ENCODE results near the gene FAM184B. TPM values are rescaled to one million over a fixed set of nuclear protein-coding genes. Genes with fewer than 3 reads are reported as not detected.

Gene FAM184B
- total RNA-seq, 1 experiment from 2014 or later: 0.07 TPM

- H3K9me3 ChIP-seq (ENCODE audit: control insufficient read depth in 1 of 2, insufficient read depth in 1 of 2, low read depth in 1 of 2, low read length in 2 of 2): no peaks in the 10 kb centered on the region
- BruUV-seq (replicated peaks): no TSS peak
- ATAC-seq (no peak), DNase-seq (ENCODE audit: low read depth, low spot score) (no peak)
- no peak overlapping the region for H3K4me2 ChIP-seq (ENCODE audit: low read length)
- H2AFZ ChIP-seq (ENCODE audit: low read depth, low read length, poor library complexity, severe bottlenecking): no peak overlapping the region
- intact Hi-C loops (cut with micrococcal nuclease): no loop called here
- H3K79me2 ChIP-seq (ENCODE audit: insufficient read depth, low read length): no peaks in the 10 kb centered on the region
- TF ChIP-seq EGR1 (IDR thresholded peaks at IDR 0.05; ENCODE audit: low read depth) (no peak), ATF3 (IDR thresholded peaks at IDR 0.05) (no peak), TCF7L2 (IDR thresholded peaks at IDR 0.05; ENCODE audit: borderline replicate concordance, extremely low read depth, insufficient read depth, insufficient read length) (no peak), EZH2phosphoT487 (IDR thresholded peaks at IDR 0.05; ENCODE audit: borderline replicate concordance) (no peak), ZFX (IDR thresholded peaks at IDR 0.05) (no peak), YY1 (IDR thresholded peaks at IDR 0.05; ENCODE audit: extremely low read depth, insufficient replicate concordance, low read depth, low read length) (no peak), ZBTB33 (IDR thresholded peaks at IDR 0.05; ENCODE audit: extremely low read depth, insufficient replicate concordance, low read length) (no peak), REST (IDR thresholded peaks at IDR 0.05; ENCODE audit: low read depth) (no peak), FOSL1 (IDR thresholded peaks at IDR 0.05; ENCODE audit: low read depth) (no peak), CEBPB (IDR thresholded peaks at IDR 0.05; ENCODE audit: low read depth) (no peak), ZNF274 (IDR thresholded peaks at IDR 0.05; ENCODE audit: low read depth, low read length) (no peak), POLR2A (IDR thresholded peaks at IDR 0.05; ENCODE audit: borderline replicate concordance, extremely low read depth, insufficient read depth, insufficient read length) (no peak), POLR2AphosphoS5 (IDR thresholded peaks at IDR 0.05; ENCODE audit: low read depth, low read length) (no peak), EZH2 (IDR thresholded peaks at IDR 0.05) (no peak), ELF1 (IDR thresholded peaks at IDR 0.05; ENCODE audit: borderline replicate concordance, low read depth) (no peak)
- no peaks in the 10 kb centered on the region for H3K27me3 ChIP-seq (ENCODE audit: insufficient read depth, low read length)
- H3K36me3 ChIP-seq (ENCODE audit: control insufficient read depth in 1 of 2, insufficient read depth in 2 of 2, low read length in 2 of 2): no peaks in the 10 kb centered on the region
- no peak overlapping the region for H3K27ac ChIP-seq (ENCODE audit: low read depth, low read length)
- peaks cover 0 to 1% of the 10 kb centered on the region in 2 experiments; a peak in 2 of 4 replicates for H3K4me1 ChIP-seq (ENCODE audit: control insufficient read depth in 1 of 2, insufficient read depth in 2 of 2, low read length in 2 of 2)
- H3K9ac ChIP-seq (ENCODE audit: low read length): no peak overlapping the region
- ChIA-PET CTCF (no interaction called here), RAD21 (ENCODE audit: low non-redundant PET in 1 of 2, low total read pairs in 2 of 2, uncharacterized antibody in 2 of 2, unreplicated experiment in 2 of 2) (no interaction called here), POLR2A (no interaction called here)
- H3K9me2 ChIP-seq (ENCODE audit: insufficient read depth): no peaks in the 10 kb centered on the region
- H3K4me3 ChIP-seq (replicated peaks in 1 of 2; ENCODE audit: low read depth in 1 of 2, low read length in 2 of 2): no peak overlapping the region
- no peaks in the 10 kb centered on the region for H4K20me1 ChIP-seq (ENCODE audit: insufficient read depth)
Observed at GRCh38 chr4:17667653-17668201, 113.7 kb downstream of the FAM184B start.

Data from HCT116 (cell line).